ENCODE results near the gene AREG. TPM values are rescaled to one million over a fixed set of nuclear protein-coding genes. Genes with fewer than 3 reads are reported as not detected.

AREG gene
- total RNA-seq, 1 experiment from 2014 or later, result 0.33 TPM

- ATAC-seq, result no peak
- no peaks in the 10 kb centered on the region; the same call in none of the 2 replicates for H3K27me3 Mint-ChIP-seq (ENCODE audit: low read depth)
These were observed 26.3 kb downstream of the AREG start for GRCh38 chr4:74471264-74471663.

More at GRCh38 chr4:74471264-74471663, 26.3 kb downstream of the AREG start:
- TF ChIP-seq ZNF121 (CRISPR knock-in tag; IDR thresholded peaks at IDR 0.05) (no peak), ZBTB21 (CRISPR knock-in tag; IDR thresholded peaks at IDR 0.05; ENCODE audit: borderline replicate concordance) (no peak), ZNF138 (CRISPR knock-in tag; conservative IDR thresholded peaks at IDR 0.05) (no peak), PRRX2 (CRISPR knock-in tag; IDR thresholded peaks at IDR 0.05) (no peak), SMAD3 (CRISPR knock-in tag; IDR thresholded peaks at IDR 0.05; ENCODE audit: borderline replicate concordance) (no peak), CTCF (IDR thresholded peaks at IDR 0.05) (no peak), IRF2 (CRISPR knock-in tag; IDR thresholded peaks at IDR 0.05; ENCODE audit: borderline replicate concordance, low read depth) (no peak), GTF2I (CRISPR knock-in tag; conservative IDR thresholded peaks at IDR 0.05) (no peak), MAX (CRISPR knock-in tag; IDR thresholded peaks at IDR 0.05) (no peak), ZNF416 (CRISPR knock-in tag; IDR thresholded peaks at IDR 0.05) (no peak), RELA (CRISPR knock-in tag; IDR thresholded peaks at IDR 0.05; ENCODE audit: borderline replicate concordance) (no peak), USF2 (CRISPR knock-in tag; IDR thresholded peaks at IDR 0.05) (no peak), RORB (CRISPR knock-in tag; IDR thresholded peaks at IDR 0.05) (no peak), JUN (CRISPR knock-in tag; IDR thresholded peaks at IDR 0.05) (no peak), CREM (CRISPR knock-in tag; IDR thresholded peaks at IDR 0.05) (no peak)
- TF ChIP-seq, protein P1, sequence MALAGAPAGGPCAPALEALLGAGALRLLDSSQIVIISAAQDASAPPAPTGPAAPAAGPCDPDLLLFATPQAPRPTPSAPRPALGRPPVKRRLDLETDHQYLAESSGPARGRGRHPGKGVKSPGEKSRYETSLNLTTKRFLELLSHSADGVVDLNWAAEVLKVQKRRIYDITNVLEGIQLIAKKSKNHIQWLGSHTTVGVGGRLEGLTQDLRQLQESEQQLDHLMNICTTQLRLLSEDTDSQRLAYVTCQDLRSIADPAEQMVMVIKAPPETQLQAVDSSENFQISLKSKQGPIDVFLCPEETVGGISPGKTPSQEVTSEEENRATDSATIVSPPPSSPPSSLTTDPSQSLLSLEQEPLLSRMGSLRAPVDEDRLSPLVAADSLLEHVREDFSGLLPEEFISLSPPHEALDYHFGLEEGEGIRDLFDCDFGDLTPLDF (CRISPR knock-in tag; IDR thresholded peaks at IDR 0.05), result no peak
- TF ChIP-seq, protein P2, sequence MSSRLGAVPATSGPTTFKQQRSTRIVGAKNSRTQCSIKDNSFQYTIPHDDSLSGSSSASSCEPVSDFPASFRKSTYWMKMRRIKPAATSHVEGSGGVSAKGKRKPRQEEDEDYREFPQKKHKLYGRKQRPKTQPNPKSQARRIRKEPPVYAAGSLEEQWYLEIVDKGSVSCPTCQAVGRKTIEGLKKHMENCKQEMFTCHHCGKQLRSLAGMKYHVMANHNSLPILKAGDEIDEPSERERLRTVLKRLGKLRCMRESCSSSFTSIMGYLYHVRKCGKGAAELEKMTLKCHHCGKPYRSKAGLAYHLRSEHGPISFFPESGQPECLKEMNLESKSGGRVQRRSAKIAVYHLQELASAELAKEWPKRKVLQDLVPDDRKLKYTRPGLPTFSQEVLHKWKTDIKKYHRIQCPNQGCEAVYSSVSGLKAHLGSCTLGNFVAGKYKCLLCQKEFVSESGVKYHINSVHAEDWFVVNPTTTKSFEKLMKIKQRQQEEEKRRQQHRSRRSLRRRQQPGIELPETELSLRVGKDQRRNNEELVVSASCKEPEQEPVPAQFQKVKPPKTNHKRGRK (CRISPR knock-in tag; IDR thresholded peaks at IDR 0.05; ENCODE audit: borderline replicate concordance), result no peak
- TF ChIP-seq, protein P3, sequence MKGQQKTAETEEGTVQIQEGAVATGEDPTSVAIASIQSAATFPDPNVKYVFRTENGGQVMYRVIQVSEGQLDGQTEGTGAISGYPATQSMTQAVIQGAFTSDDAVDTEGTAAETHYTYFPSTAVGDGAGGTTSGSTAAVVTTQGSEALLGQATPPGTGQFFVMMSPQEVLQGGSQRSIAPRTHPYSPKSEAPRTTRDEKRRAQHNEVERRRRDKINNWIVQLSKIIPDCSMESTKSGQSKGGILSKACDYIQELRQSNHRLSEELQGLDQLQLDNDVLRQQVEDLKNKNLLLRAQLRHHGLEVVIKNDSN (CRISPR knock-in tag; IDR thresholded peaks at IDR 0.05), result no peak
- TF ChIP-seq, protein P4, sequence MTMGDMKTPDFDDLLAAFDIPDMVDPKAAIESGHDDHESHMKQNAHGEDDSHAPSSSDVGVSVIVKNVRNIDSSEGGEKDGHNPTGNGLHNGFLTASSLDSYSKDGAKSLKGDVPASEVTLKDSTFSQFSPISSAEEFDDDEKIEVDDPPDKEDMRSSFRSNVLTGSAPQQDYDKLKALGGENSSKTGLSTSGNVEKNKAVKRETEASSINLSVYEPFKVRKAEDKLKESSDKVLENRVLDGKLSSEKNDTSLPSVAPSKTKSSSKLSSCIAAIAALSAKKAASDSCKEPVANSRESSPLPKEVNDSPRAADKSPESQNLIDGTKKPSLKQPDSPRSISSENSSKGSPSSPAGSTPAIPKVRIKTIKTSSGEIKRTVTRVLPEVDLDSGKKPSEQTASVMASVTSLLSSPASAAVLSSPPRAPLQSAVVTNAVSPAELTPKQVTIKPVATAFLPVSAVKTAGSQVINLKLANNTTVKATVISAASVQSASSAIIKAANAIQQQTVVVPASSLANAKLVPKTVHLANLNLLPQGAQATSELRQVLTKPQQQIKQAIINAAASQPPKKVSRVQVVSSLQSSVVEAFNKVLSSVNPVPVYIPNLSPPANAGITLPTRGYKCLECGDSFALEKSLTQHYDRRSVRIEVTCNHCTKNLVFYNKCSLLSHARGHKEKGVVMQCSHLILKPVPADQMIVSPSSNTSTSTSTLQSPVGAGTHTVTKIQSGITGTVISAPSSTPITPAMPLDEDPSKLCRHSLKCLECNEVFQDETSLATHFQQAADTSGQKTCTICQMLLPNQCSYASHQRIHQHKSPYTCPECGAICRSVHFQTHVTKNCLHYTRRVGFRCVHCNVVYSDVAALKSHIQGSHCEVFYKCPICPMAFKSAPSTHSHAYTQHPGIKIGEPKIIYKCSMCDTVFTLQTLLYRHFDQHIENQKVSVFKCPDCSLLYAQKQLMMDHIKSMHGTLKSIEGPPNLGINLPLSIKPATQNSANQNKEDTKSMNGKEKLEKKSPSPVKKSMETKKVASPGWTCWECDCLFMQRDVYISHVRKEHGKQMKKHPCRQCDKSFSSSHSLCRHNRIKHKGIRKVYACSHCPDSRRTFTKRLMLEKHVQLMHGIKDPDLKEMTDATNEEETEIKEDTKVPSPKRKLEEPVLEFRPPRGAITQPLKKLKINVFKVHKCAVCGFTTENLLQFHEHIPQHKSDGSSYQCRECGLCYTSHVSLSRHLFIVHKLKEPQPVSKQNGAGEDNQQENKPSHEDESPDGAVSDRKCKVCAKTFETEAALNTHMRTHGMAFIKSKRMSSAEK (CRISPR knock-in tag; IDR thresholded peaks at IDR 0.05; ENCODE audit: borderline replicate concordance), result no peak
- no peaks in the 10 kb centered on the region for H3K36me3 Mint-ChIP-seq
- H3K27ac Mint-ChIP-seq, result no peak overlapping the region
- ChIA-PET POLR2A (interaction anchor here (1.0 kb wide), 1 partner anchor 18 kb away, joined by 7 read pairs; no protein-coding TSS in a partner anchor), CTCF (interaction anchor here (1.5 kb wide), 1 partner anchor 26 kb away, joined by 6 read pairs; the partner anchor contains the start of gene AREG)
- no peak for DNase-seq (ENCODE audit: low spot score)
- H3K9me3 Mint-ChIP-seq, result no peaks in the 10 kb centered on the region
- H3K4me3 Mint-ChIP-seq, result no peak overlapping the region
- peaks cover 7% of the 10 kb centered on the region for H3K4me1 Mint-ChIP-seq

Data from WTC11 (cell line).